Spleen (tissue), 11 donors: ENCODE results near the gene GPER1. TPM values are rescaled to one million over a fixed set of nuclear protein-coding genes. Genes with fewer than 3 reads are reported as not detected.
A peak's percentile ranks its signal among the peaks of the same experiment; 100 is the strongest.

ENCODE experiments used
- DNase-seq: peaks from one replicate; pipeline ENCODE4 v3.0.0-alpha.2; 2020
- H3K27ac ChIP-seq, 8 donors: fragments of 200-600 bp; sonication (generic) in 7 of 8; 1 replicate in 4 of 8; 2 replicates in 4 of 8; pipeline versions ENCODE4 v1.5.0 to v1.8.0; 2016 to 2021; ENCODE audit warnings: inconsistent platforms in 4 of 8, mild to moderate bottlenecking in 4 of 8, moderate library complexity in 1 of 8
- H3K27me3 ChIP-seq, 7 donors: fragments of 200-600 bp; sonication (generic) in 6 of 7; replicated peaks in 1 of 7; 1 replicate in 4 of 7; 2 replicates in 3 of 7; pipeline versions ENCODE4 v1.5.0 to v1.8.0; 2016 to 2021; ENCODE audit warnings: inconsistent platforms in 3 of 7, mild to moderate bottlenecking in 1 of 7
- H3K36me3 ChIP-seq, 6 donors: fragments of 200-600 bp; sonication (generic) in 5 of 6; 1 replicate in 4 of 6; 2 replicates in 2 of 6; pipeline versions ENCODE4 v1.5.0 to v1.8.0; 2016 to 2021; ENCODE audit warnings: inconsistent platforms in 2 of 6
- H3K4me1 ChIP-seq, 6 donors: fragments of 200-600 bp; sonication (generic) in 5 of 6; 1 replicate in 3 of 6; 2 replicates in 3 of 6; pipeline versions ENCODE4 v1.5.0 to v1.8.0; 2016 to 2021; ENCODE audit warnings: inconsistent platforms in 3 of 6
- H3K4me3 ChIP-seq, 8 donors: fragments of 200-600 bp; sonication (generic) in 7 of 8; 1 replicate in 4 of 8; 2 replicates in 4 of 8; pipeline versions ENCODE4 v1.5.0 to v1.8.0; 2016 to 2021; ENCODE audit warnings: inconsistent platforms in 4 of 8, mild to moderate bottlenecking in 4 of 8, moderate library complexity in 2 of 8
- H3K9me3 ChIP-seq, 8 donors: fragments of 200-600 bp; sonication (generic) in 7 of 8; 1 replicate in 4 of 8; 2 replicates in 4 of 8; pipeline versions ENCODE4 v1.5.0 to v1.8.0; 2016 to 2021; ENCODE audit warnings: inconsistent platforms in 4 of 8
- POLR2A ChIP-seq, 3 donors: fragments of 450-650 bp; IDR thresholded peaks; one replicate each; pipeline ENCODE4 v1.5.1; 2017; ENCODE audit warnings: antibody characterized with exemption in 3 of 3, mild to moderate bottlenecking in 1 of 3
- POLR2AphosphoS5 ChIP-seq, 3 donors: sonication (generic); formaldehyde crosslinking; IDR thresholded peaks; one replicate each; pipeline ENCODE4 v1.5.1; 2017; ENCODE audit warnings: antibody characterized with exemption in 3 of 3
- WGBS, 5 donors: extraction: QIAGEN DNeasy Blood & Tissue Kit in 3 of 5; methylation state at CpG; one replicate each; pipeline versions ENCODE4 v1.1.5 to v1.1.7; 2013 to 2018; 5-methylcytosine and 5-hydroxymethylcytosine counted together
- intact Hi-C: fragments of 100-400 bp; cut with DNase I; formaldehyde crosslinking; loops from one replicate; pipeline ENCODE4 v1.15.0; 2023; ENCODE audit warnings: low total_unique reads
- polyA plus RNA-seq, 3 donors: library from polyadenylated mRNA; stranded (reverse); fragments of 200-250 nt; gene quantifications; one replicate each; pipeline ENCODE4 v1.2.1, GENCODE V29; 2013
- total RNA-seq, 7 donors: library from RNA; depleted of rRNA in 3 of 7; stranded (reverse); fragments of >200 nt in 3 of 7; fragmentation: NEBNext Ultra II Directional in 4 of 7; extraction: Animal tissue kit (Norgen Biotek cat#: 25700) in 4 of 7; gene quantifications; one replicate each; pipeline versions ENCODE4 v1.1.0 to v1.2.1, GENCODE V29; 2016 to 2021
- TF ChIP-seq, protein P1 (sequence below), 11 experiments: fragments of 200-600 bp in 7 of 11; fragments of 450-650 bp in 4 of 11; sonication (generic) in 4 of 11; IDR thresholded peaks in 8 of 11; conservative IDR thresholded peaks in 3 of 11; 1 replicate in 7 of 11; 2 replicates in 4 of 11; pipeline versions ENCODE4 v1.4.0 to v1.8.0; 2016 to 2021; ENCODE audit warnings: antibody characterized with exemption in 11 of 11, inconsistent platforms in 4 of 11, mild to moderate bottlenecking in 1 of 11
- donor health status: healthy with polysubstance abuse.
- donor health status: DM: no; HTN: no; CAD: no; lungs with moderate emphysema.
- donor health status: DM: no; HTN: no; CAD: no.
- donor health status: Bipolar disorder and iron deficiency.
- donor health status: healthy.
- donor health status: DM: no; HTN: no; CAD: no.
- donor health status: DM: yes; HTN: yes; CAD: no.

Gene GPER1
- total and polyA plus RNA-seq, 10 donors = 3.0 to 14.2 (median 6.1) TPM

DNA sequence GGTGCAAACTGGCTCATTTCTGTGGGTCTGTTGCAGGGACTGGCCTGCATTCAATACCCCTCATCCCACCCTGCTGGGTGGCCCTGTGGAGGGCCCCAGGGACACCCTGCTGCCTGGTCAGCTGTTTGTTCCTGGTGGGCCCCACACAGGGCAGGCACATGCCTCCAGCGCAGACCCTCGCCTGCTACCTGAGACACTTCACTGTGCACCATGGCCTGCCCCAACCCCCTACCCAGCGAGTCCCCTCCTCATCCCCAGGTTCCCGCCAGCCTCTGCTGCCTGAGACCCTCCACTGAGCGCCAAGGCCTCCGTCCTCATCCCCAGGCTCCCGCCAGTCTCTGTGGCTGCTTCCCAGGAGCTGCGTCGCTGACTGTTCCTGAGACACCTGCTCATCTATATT lies 26.7 kb upstream of the GPER1 start:
- H3K27ac ChIP-seq = peak overlapping the region in 3 of 8 donors; percentile 53 to 76 (median 62)
- H3K36me3 ChIP-seq = peaks cover 0 to 15% (median 8%) of the 10 kb centered on the region in 6 donors
- peaks cover 15 to 67% (median 48%) of the 10 kb centered on the region in 6 donors for H3K4me1 ChIP-seq
- TF ChIP-seq, protein P1, sequence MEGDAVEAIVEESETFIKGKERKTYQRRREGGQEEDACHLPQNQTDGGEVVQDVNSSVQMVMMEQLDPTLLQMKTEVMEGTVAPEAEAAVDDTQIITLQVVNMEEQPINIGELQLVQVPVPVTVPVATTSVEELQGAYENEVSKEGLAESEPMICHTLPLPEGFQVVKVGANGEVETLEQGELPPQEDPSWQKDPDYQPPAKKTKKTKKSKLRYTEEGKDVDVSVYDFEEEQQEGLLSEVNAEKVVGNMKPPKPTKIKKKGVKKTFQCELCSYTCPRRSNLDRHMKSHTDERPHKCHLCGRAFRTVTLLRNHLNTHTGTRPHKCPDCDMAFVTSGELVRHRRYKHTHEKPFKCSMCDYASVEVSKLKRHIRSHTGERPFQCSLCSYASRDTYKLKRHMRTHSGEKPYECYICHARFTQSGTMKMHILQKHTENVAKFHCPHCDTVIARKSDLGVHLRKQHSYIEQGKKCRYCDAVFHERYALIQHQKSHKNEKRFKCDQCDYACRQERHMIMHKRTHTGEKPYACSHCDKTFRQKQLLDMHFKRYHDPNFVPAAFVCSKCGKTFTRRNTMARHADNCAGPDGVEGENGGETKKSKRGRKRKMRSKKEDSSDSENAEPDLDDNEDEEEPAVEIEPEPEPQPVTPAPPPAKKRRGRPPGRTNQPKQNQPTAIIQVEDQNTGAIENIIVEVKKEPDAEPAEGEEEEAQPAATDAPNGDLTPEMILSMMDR (IDR thresholded peaks at IDR 0.05 in 8 of 11, conservative IDR thresholded peaks at IDR 0.05 in 3 of 11) = no peak
- TF ChIP-seq POLR2A (IDR thresholded peaks at IDR 0.05) (no peak), POLR2AphosphoS5 (IDR thresholded peaks at IDR 0.05) (no peak)
- H3K4me3 ChIP-seq = no peak overlapping the region
- H3K9me3 ChIP-seq = no peaks in the 10 kb centered on the region
- peaks cover 0 to 61% (median 0%) of the 10 kb centered on the region in 7 donors for H3K27me3 ChIP-seq
- 87 to 99% (median 97%) methylated on average over 9 of the region's 9 CpGs for WGBS, 5 donors
- DNase-seq = peak; percentile 71
- intact Hi-C loops = no loop called here

DNA sequence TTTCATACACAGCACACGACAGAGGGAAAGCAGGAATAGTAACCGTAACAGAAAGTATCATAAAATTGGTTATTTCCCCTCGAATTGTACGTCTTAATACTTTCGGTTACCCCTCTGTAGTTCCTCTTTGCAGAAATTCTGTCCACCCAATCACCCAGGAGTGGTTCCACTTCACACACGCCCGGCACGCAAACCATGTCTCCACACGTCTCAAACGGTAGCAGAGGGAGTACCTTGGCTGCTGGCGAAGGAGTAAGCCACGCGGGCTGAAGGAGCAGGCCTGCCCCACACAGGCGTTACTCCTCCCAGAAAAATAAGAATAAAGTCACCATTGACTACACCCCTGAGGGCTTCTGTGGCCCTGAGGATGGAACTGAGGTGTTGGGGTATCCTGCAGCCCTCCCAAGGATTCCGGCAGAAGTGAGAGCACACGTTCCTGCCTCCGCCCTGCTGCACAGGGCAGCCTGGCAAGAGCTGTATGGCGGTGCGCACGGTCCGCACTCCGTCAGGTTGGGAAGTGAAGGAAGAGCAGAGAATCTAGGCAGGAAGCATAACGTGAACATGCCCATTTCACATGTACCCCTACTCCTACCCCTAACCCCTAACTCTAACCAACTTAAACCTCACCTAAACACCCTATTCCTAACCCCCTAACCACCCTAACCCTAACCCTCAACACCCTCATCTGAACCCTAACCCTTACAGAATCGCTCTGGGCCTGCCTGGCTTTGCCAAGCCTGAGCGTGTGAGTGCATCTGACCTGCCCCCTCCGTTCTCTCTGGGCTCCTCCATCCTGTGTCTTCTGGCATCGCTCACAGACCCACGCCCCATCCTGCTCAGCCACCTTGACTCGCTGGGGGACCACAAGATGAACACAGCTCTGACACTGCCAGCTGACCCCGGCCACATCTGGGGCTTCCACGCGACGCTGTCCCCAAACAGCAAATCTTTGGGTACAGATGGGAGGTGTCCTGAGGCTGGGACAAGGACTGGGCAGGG lies 25.3 kb upstream of the GPER1 start:
- H3K4me3 ChIP-seq = no peak overlapping the region
- no peak for DNase-seq
- no peak overlapping the region for H3K27ac ChIP-seq
- intact Hi-C loops = no loop called here
- H3K4me1 ChIP-seq = peaks cover 12 to 55% (median 42%) of the 10 kb centered on the region in 6 donors
- TF ChIP-seq POLR2A (IDR thresholded peaks at IDR 0.05) (no peak), POLR2AphosphoS5 (IDR thresholded peaks at IDR 0.05) (peak in 1 of 3 donors; percentile 50)
- TF ChIP-seq, protein P1 (IDR thresholded peaks at IDR 0.05 in 8 of 11, conservative IDR thresholded peaks at IDR 0.05 in 3 of 11) = no peak
- peaks cover 0 to 10% (median 6%) of the 10 kb centered on the region in 6 donors for H3K36me3 ChIP-seq
- no peaks in the 10 kb centered on the region for H3K9me3 ChIP-seq
- peaks cover 0 to 52% (median 0%) of the 10 kb centered on the region in 7 donors for H3K27me3 ChIP-seq
- WGBS, 5 donors = 64 to 74% (median 69%) methylated on average over 32 to 33 of the region's 33 CpGs

DNA sequence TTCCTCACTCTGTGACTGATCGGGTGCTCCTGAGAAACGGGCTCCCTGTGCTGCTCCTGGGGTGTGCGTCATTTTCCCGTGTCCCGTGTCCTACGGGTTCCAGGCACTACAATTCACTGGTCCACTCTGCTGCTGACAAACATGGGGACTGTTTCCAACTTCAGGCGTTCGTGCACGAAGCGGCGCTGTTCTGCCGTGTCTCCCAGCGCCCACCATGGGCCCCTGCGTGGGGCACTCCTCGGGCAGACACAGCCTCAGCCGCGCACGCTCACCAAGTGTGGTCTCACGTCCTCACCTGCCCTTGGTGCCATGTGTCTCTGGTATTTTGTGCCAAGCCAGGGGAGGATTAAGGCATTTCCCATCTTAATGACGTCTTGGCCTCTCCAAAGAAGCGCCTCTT lies 24.6 kb upstream of the GPER1 start:
- no peak for DNase-seq
- TF ChIP-seq, protein P1 (IDR thresholded peaks at IDR 0.05 in 8 of 11, conservative IDR thresholded peaks at IDR 0.05 in 3 of 11) = no peak
- WGBS, 5 donors = 93 to 97% (median 94%) methylated on average over 21 of the region's 21 CpGs

GRCh38 chr7:1064581-1064980 lies 23.3 kb upstream of the GPER1 start:
- Histone ChIP-seq H3K4me3 (no peak overlapping the region), H3K27me3 (peaks cover 0 to 44% (median 0%) of the 10 kb centered on the region in 7 donors), H3K4me1 (peaks cover 12 to 55% (median 42%) of the 10 kb centered on the region in 6 donors), H3K27ac (no peak overlapping the region), H3K36me3 (no peaks in the 10 kb centered on the region), H3K9me3 (no peaks in the 10 kb centered on the region)
- DNase-seq = no peak
- WGBS, 5 donors = 76 to 90% (median 81%) methylated on average over 6 to 13 of the region's 13 CpGs
- TF ChIP-seq POLR2AphosphoS5 (IDR thresholded peaks at IDR 0.05) (no peak), POLR2A (IDR thresholded peaks at IDR 0.05) (no peak)
- TF ChIP-seq, protein P1 (IDR thresholded peaks at IDR 0.05 in 8 of 11, conservative IDR thresholded peaks at IDR 0.05 in 3 of 11) = no peak
- intact Hi-C loops = loop anchor here (2.0 kb wide), 1 partner anchor 72 kb away; no protein-coding TSS in a partner anchor

More for the DNA sequence above, 24.6 kb upstream of the GPER1 start:
- Histone ChIP-seq H3K27ac (no peak overlapping the region), H3K4me3 (no peak overlapping the region), H3K27me3 (peaks cover 0 to 44% (median 0%) of the 10 kb centered on the region in 7 donors), H3K9me3 (no peaks in the 10 kb centered on the region), H3K4me1 (peaks cover 12 to 55% (median 42%) of the 10 kb centered on the region in 6 donors), H3K36me3 (peaks cover 0 to 4% (median under 1%) of the 10 kb centered on the region in 6 donors)
- intact Hi-C loops = no loop called here
